Small intestine (tissue), 7 donors: Measurements from ENCODE around the gene PAQR7. TPM values are rescaled to one million over a fixed set of nuclear protein-coding genes. Genes with fewer than 3 reads are reported as not detected.
A peak's percentile ranks its signal among the peaks of the same experiment; 100 is the strongest.

ENCODE experiments used
- DNase-seq, 2 donors: peaks; one replicate each; pipeline versions ENCODE4 v3.0.0 to v3.0.0-alpha.2; 2013
- FAIRE-seq: peaks from 2 replicates; lab custom pipeline; 2012; peaks lifted over from hg19 to GRCh38; lab: Jason Lieb, UNC
- H3K27ac ChIP-seq, 3 donors: one replicate each; pipeline ENCODE4 v1.5.1; 2013; ENCODE audit warnings: low read length in 2 of 3, mild to moderate bottlenecking in 2 of 3, control low read depth in 1 of 3, inconsistent platforms in 1 of 3, low read depth in 1 of 3, moderate library complexity in 1 of 3
- H3K27me3 ChIP-seq, 3 donors: one replicate each; pipeline ENCODE4 v1.6.1; 2013; ENCODE audit warnings: low read length in 3 of 3, inconsistent platforms in 1 of 3; ENCODE audit not compliant: control insufficient read depth in 3 of 3, insufficient read depth in 3 of 3
- H3K36me3 ChIP-seq, 3 donors: one replicate each; pipeline ENCODE4 v1.6.1; 2013; ENCODE audit warnings: low read length in 3 of 3, inconsistent platforms in 1 of 3, low read depth in 1 of 3, mild to moderate bottlenecking in 1 of 3, moderate library complexity in 1 of 3; ENCODE audit not compliant: control insufficient read depth in 3 of 3, insufficient read depth in 2 of 3
- H3K4me1 ChIP-seq, 3 donors: one replicate each; pipeline ENCODE4 v1.6.1; 2013; ENCODE audit warnings: low read length in 2 of 3, inconsistent platforms in 1 of 3, low read depth in 1 of 3, mild to moderate bottlenecking in 1 of 3, moderate library complexity in 1 of 3; ENCODE audit not compliant: control insufficient read depth in 3 of 3, insufficient read depth in 2 of 3
- H3K4me3 ChIP-seq, 3 donors: one replicate each; pipeline ENCODE4 v1.5.1; 2013; ENCODE audit warnings: low read length in 3 of 3, control low read depth in 1 of 3, inconsistent platforms in 1 of 3, low read depth in 1 of 3, mild to moderate bottlenecking in 1 of 3, moderate library complexity in 1 of 3
- H3K9me3 ChIP-seq, 2 donors: one replicate each; pipeline ENCODE4 v1.6.1; 2013; ENCODE audit warnings: low read depth in 1 of 2, low read length in 1 of 2; ENCODE audit not compliant: control insufficient read depth in 2 of 2, insufficient read depth in 1 of 2
- WGBS, 3 donors: extraction: QIAGEN DNeasy Blood & Tissue Kit; methylation state at CpG; one replicate each; pipeline ENCODE4 v1.1.7; 2013; 5-methylcytosine and 5-hydroxymethylcytosine counted together
- polyA plus RNA-seq, 4 donors: library from polyadenylated mRNA; stranded (reverse) in 3 of 4; unstranded in 1 of 4; fragments of 200-250 nt in 3 of 4; fragments of 120-200 nt in 1 of 4; gene quantifications; one replicate each; pipeline versions ENCODE4 v1.2.1 to v1.2.3, GENCODE V29; 2013
- donor health status: healthy with polysubstance abuse.
- donor health status: control.
- donor health status: control.
- donor health status: Bipolar disorder and iron deficiency.
- donor health status: healthy.

Gene PAQR7
- polyA plus RNA-seq, 4 donors: 10.2 to 53.9 (median 27.2) TPM

DNA sequence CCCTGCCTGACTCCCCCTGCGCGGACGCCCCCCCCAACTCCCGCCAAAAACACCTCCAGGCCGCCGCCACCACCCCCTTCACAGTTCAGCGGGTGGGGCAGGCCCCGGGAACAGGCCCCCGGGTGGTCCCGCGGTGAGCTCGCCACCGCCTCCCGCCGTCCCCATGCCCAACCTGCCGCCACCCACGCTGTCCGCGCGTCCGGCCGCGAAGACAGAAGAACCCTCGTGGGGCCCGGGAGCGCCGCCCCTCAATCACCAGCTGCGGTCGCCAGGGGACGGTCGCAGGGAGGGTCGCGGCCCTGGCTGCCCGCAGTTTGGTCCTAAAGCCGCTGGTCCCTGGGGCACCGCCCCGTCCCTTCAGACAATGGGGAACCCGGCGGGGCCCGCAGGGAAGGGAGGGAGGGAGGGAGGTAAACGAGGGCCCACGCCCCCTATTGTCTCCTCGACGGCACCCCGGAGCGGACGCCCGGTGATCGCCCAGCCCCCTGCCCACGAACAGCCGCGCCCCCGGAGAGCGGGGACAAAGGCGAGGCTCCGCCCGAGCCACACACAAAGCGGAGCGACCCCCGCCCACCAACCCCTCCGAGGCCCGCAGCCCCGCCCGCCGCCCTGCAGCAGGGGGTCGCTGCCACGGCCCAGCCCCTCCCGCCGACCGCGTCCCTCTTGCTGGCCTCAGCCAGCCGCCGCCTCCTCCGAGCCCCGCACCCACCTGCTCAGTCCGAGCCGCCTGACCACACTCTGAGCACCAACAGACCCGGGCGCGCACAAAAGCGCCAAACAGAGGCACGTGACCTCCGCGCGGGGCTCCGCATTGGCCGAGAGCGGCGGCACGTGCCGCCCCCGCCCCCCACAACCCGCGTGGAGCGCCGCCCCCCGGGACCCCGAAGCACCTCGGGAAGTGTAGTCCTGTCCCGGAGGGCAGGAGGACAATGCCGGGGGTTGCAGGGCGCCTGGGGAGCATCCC is 30.5 kb upstream of the PAQR7 start, which contains the start of gene STMN1:
Gene STMN1 (minus strand): TSS at position 740 of the 964 bp plus-strand sequence. CDS start 1,743 bp downstream, outside the sequence.
- H3K27ac ChIP-seq: peak within 1 kb of the TSS in 1 of 3 donors; percentile 67
- peaks cover 0 to 5% (median 0%) of the 10 kb centered on the region in 3 donors for H3K27me3 ChIP-seq
- peaks cover 0 to 10% (median 0%) of the 10 kb centered on the region in 3 donors for H3K36me3 ChIP-seq
- FAIRE-seq: no peak
- H3K4me3 ChIP-seq: peak within 1 kb of the TSS; percentile 52 to 76 (median 58)
- no peaks in the 10 kb centered on the region for H3K9me3 ChIP-seq
- DNase-seq: peak; percentile 82 to 94
- H3K4me1 ChIP-seq: peaks cover 0 to 17% (median 2%) of the 10 kb centered on the region in 3 donors
- 0 to 1% (median 1%) methylated on average over 55 to 102 of the region's 102 CpGs for WGBS, 3 donors

DNA sequence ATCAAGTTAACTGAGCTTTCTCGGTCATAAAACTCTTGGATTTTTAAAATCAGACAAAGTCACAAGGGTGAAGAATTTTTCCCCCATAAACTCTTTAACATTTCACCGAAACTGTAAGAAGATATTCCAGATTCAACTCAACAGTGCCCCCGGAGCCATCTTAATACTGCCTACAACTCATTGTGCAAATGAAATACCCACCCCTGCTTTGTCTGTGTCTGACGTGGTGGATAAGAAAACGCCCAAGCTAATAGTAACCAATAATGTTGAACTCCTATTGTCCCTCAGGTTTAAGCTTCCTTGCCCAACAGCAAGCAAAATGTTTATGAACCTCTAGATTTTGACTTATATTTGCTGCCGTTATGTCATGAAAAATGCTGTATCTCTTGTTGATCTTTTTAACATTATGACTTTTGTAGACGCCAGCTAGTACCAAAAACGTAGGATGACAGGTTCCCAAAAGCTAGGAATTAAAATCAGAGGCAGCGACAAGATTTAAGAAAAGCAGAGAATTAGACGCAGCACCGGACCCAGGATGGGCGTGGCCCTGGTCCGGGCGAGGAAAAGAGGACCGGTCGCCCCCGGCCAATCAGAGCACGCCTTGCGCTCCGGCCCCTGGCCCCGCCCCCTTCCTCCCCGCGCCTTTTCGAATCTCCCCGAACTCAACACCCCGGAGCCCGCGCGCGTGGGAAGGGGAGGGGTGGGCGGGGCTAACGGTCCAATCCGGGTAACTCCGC is 29.6 kb upstream of the PAQR7 start:
- 1% methylated on average over 23 to 34 of the region's 34 CpGs for whole genome bisulfite sequencing, 3 donors
- Histone ChIP-seq H3K27ac (peak overlapping the region in 1 of 3 donors; percentile 61), H3K4me1 (peaks cover 0 to 17% (median 2%) of the 10 kb centered on the region in 3 donors), H3K36me3 (peaks cover 0 to 12% (median 0%) of the 10 kb centered on the region in 3 donors), H3K9me3 (no peaks in the 10 kb centered on the region), H3K4me3 (peak overlapping the region; percentile 52 to 76 (median 58)), H3K27me3 (peaks cover 0 to 5% (median 0%) of the 10 kb centered on the region in 3 donors)
- FAIRE-seq (no peak), DNase-seq (peak; percentile 87 to 92)

DNA sequence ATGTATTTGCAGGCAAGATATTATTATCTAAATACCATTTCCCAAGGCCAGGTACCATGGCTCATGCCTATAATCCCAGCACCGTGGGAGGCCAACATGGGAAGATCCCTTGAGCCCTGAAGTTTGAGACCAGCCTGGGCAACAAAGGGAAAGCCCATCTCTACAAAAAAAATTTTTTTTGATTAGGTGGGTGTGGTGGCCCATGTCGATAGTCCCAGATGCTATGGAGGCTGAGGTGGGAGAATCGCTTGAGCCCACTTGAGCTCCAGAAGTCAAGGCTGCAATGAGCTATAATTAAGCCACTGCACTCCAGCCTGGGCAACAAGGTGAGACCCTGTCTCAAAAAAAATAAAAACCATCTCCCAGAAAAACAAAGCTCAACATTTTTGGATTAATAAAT is 28.5 kb upstream of the PAQR7 start:
- peaks cover 0 to 5% (median 0%) of the 10 kb centered on the region in 3 donors for H3K27me3 ChIP-seq
- H3K4me1 ChIP-seq: peaks cover 0 to 17% (median 2%) of the 10 kb centered on the region in 3 donors
- no peak for FAIRE-seq
- 62 to 84% (median 78%) methylated on average over 3 of the region's 3 CpGs for WGBS, 3 donors
- H3K4me3 ChIP-seq: no peak overlapping the region
- H3K9me3 ChIP-seq: no peaks in the 10 kb centered on the region
- no peak overlapping the region for H3K27ac ChIP-seq
- peaks cover 0 to 19% (median 2%) of the 10 kb centered on the region in 3 donors for H3K36me3 ChIP-seq
- DNase-seq: no peak

DNA sequence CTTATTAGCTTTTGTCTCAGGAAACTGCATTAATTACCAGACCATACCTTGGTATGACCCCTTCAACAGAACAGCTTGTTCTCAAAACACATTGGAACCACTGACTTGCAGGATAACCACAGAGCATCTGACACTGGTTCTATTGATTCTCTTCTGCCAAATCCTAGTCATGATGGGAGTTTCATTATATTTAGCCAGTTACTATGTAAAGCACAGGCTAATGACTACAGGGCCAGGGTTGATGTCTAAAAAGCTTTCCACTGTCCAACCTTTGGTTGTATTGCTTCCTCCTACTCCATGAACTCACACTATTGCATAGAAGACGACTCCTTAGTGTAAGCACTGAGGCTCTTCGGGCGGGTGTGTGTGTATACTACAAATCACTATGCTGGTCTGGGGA is 27.0 kb upstream of the PAQR7 start:
- Histone ChIP-seq H3K27me3 (peaks cover 0 to 5% (median 0%) of the 10 kb centered on the region in 3 donors), H3K27ac (no peak overlapping the region), H3K9me3 (no peaks in the 10 kb centered on the region), H3K4me1 (peaks cover 0 to 17% (median 0%) of the 10 kb centered on the region in 3 donors), H3K4me3 (no peak overlapping the region), H3K36me3 (peaks cover 0 to 34% (median 2%) of the 10 kb centered on the region in 3 donors)
- no peak for DNase-seq
- WGBS, 3 donors: 85 to 90% (median 86%) methylated on average over 3 of the region's 3 CpGs
- no peak for FAIRE-seq

DNA sequence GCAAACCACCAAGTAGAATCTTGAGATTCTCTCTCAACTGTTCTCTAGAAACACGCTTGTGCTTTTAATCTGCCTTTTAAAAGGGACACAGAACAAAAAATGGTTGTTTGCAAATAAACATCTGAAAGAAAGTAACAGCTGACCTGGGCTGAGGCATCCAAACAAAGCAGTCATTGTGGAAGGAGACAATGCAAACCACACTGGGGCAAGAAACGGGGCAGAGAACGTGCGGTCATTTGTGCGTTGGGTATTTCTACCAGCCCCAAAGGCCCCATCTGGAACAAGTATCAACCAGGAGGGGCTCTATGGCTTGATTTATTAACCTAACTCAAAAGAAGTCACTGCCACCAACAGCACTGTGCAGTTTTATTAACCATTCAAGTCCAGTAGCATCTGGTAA is 24.7 kb upstream of the PAQR7 start:
- Histone ChIP-seq H3K4me3 (no peak overlapping the region), H3K36me3 (peaks cover 0 to 47% (median 2%) of the 10 kb centered on the region in 3 donors), H3K9me3 (no peaks in the 10 kb centered on the region), H3K27ac (no peak overlapping the region), H3K4me1 (peaks cover 0 to 16% (median 3%) of the 10 kb centered on the region in 3 donors), H3K27me3 (no peaks in the 10 kb centered on the region)
- WGBS, 3 donors: 85 to 97% (median 87%) methylated on average over 5 of the region's 5 CpGs
- DNase-seq: no peak
- no peak for FAIRE-seq

DNA sequence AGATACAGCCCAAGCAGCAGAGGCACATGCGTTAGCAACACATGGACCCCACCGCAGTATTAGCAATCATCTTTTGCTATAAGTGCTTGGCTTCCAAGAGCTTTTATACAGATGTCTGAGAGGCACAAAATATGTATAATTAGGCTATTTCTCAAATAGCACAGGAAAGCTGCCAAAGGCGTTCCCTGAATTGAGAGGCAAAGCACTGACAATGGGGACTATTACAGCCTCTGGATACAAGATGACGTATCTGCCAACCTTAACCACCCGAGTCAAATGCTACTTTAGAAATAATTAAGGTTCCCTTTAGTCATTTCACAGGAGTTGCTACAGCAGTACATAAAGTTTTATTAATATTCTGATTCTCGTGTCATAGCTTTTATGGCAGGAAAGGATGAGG is 24.3 kb upstream of the PAQR7 start:
- Histone ChIP-seq H3K9me3 (no peaks in the 10 kb centered on the region), H3K27me3 (no peaks in the 10 kb centered on the region), H3K4me1 (peaks cover 0 to 20% (median 3%) of the 10 kb centered on the region in 3 donors), H3K4me3 (no peak overlapping the region), H3K36me3 (peaks cover 0 to 47% (median 2%) of the 10 kb centered on the region in 3 donors), H3K27ac (no peak overlapping the region)
- 78 to 92% (median 89%) methylated on average over 6 of the region's 6 CpGs for WGBS, 3 donors
- no peak for DNase-seq
- no peak for FAIRE-seq

DNA sequence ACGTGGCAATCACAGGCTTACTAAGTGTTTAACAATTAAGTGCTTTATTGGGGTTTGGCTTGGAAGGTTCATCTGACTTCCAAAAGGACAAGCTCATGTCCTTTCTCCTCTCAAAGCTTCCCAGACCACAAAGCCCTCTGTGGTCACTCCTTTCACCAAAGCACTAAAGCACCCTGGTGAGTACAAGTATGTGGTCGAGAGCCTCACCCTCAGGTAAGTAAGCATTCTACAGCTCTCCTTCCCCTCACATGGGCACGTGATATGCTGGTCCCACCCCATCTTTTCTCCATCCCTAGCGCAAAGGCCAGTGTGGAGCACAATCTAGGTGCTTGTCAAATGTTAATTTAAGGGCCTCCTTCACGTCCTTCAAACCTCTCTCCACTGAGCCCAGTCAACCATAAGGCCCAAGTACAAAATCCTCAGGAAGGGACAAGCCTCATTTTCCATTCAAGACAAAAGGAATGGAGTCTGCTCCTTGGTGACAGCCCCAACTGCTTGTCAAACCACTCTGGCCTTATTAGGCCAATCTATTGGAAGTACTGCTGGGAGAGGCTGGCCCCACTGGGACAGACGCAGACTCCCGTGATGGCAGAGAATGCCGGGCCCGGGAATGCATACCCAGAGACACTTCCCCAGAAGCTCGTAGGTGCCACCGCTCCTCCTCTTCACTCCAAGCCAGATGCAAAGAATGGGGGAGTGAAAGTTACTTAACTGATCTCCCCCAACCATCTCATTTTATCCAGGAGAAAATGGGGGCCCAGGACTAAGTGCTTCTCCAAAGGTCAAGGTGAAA is 22.9 kb upstream of the PAQR7 start:
- WGBS, 3 donors: 86 to 90% (median 88%) methylated on average over 11 of the region's 11 CpGs
- FAIRE-seq: no peak

More for the DNA sequence above, 22.9 kb upstream of the PAQR7 start:
- H3K27ac ChIP-seq: no peak overlapping the region
- peaks cover 0 to 14% (median 3%) of the 10 kb centered on the region in 3 donors for H3K4me1 ChIP-seq
- H3K4me3 ChIP-seq: no peak overlapping the region
- H3K36me3 ChIP-seq: peaks cover 0 to 55% (median 2%) of the 10 kb centered on the region in 3 donors
- DNase-seq: no peak
- no peaks in the 10 kb centered on the region for H3K9me3 ChIP-seq
- H3K27me3 ChIP-seq: no peaks in the 10 kb centered on the region
